SK-N-SH (cell line): ENCODE results near the gene CPA1. TPM values are rescaled to one million over a fixed set of nuclear protein-coding genes. Genes with fewer than 3 reads are reported as not detected.

Experiments
- CTCF ChIA-PET: fragments of 300-600, 350-600 bp; formaldehyde crosslinking; extraction: SDS; loops from one replicate; lab custom pipeline; 2021; lab: Yijun Ruan, JAX
- POLR2A ChIA-PET: fragments of 350-600 bp; sonication (Branson Sonifier 250); formaldehyde crosslinking; extraction: SDS; loops from one replicate; lab custom pipeline; 2020; ENCODE audit warnings: antibody characterized with exemption, inconsistent platforms; lab: Yijun Ruan, JAX
- DNase-seq: peaks from one replicate; pipeline ENCODE4 v3.0.0; 2012
- H2AFZ ChIP-seq: fragments of 200-600 bp; sonication (generic); 2 replicates; pipeline ENCODE4 v1.8.1; 2016; ENCODE audit warnings: antibody characterized with exemption, mild to moderate bottlenecking, low read depth
- H3F3A ChIP-seq: fragments of 200-600 bp; sonication (generic); replicated peaks from 2 replicates; pipeline ENCODE3; 2016; ENCODE audit warnings: antibody characterized with exemption, mild to moderate bottlenecking; ENCODE audit not compliant: insufficient read depth
- H3K27ac ChIP-seq, 2 experiments: fragments of 200-500 bp in 1 of 2; fragments of 200-600 bp in 1 of 2; sonication (Bioruptor generic) in 1 of 2; sonication (generic), shearing (Covaris generic) in 1 of 2; 2 replicates each; pipeline versions ENCODE4 v1.5.1 to v1.6.1; 2014 to 2016; ENCODE audit warnings: low read depth in 2 of 2, inconsistent platforms in 1 of 2, low read length in 1 of 2, mild to moderate bottlenecking in 1 of 2, mixed read lengths in 1 of 2
- H3K27me3 ChIP-seq: fragments of 200-600 bp; sonication (generic), shearing (Covaris generic); 2 replicates; pipeline ENCODE4 v1.6.1; 2016; ENCODE audit warnings: mixed run types; ENCODE audit not compliant: insufficient read depth
- H3K36me3 ChIP-seq, 2 experiments: fragments of 200-500 bp in 1 of 2; fragments of 200-600 bp in 1 of 2; sonication (Bioruptor generic) in 1 of 2; sonication (generic) in 1 of 2; replicated peaks in 1 of 2; 2 replicates each; pipeline versions ENCODE3 to v1.5.1; 2014 to 2016; ENCODE audit warnings: low read length in 1 of 2, mild to moderate bottlenecking in 1 of 2; ENCODE audit not compliant: insufficient read depth in 2 of 2, control insufficient read depth in 1 of 2
- H3K4me1 ChIP-seq, 2 experiments: fragments of 200-500 bp in 1 of 2; fragments of 200-600 bp in 1 of 2; sonication (Bioruptor generic) in 1 of 2; sonication (generic), shearing (Covaris generic) in 1 of 2; 2 replicates each; pipeline versions ENCODE4 v1.5.1 to v1.6.1; 2014 to 2016; ENCODE audit warnings: low read depth in 1 of 2, low read length in 1 of 2, mixed run types in 1 of 2; ENCODE audit not compliant: insufficient read depth in 2 of 2, control insufficient read depth in 1 of 2
- H3K4me2 ChIP-seq: fragments of 200-600 bp; sonication (generic), shearing (Covaris generic); 2 replicates; pipeline ENCODE4 v1.6.1; 2017; ENCODE audit warnings: mixed run types
- H3K4me3 ChIP-seq, 2 experiments: fragments of 200-500 bp in 1 of 2; fragments of 200-600 bp in 1 of 2; sonication (Bioruptor generic) in 1 of 2; sonication (generic), shearing (Covaris generic) in 1 of 2; 2 replicates each; pipeline versions ENCODE4 v1.5.1 to v1.8.1; 2014 to 2016; ENCODE audit warnings: low read depth in 2 of 2, inconsistent platforms in 1 of 2, low read length in 1 of 2, mild to moderate bottlenecking in 1 of 2, mixed read lengths in 1 of 2, moderate library complexity in 1 of 2
- H3K79me2 ChIP-seq: fragments of 200-600 bp; sonication (generic); 2 replicates; pipeline ENCODE4 v1.8.1; 2017; ENCODE audit warnings: mild to moderate bottlenecking; ENCODE audit not compliant: insufficient read depth
- H3K9ac ChIP-seq: fragments of 200-600 bp; sonication (generic); 2 replicates; pipeline ENCODE4 v1.6.1; 2017; ENCODE audit warnings: mixed run types
- H3K9me2 ChIP-seq: fragments of 200-600 bp; sonication (generic); 2 replicates; pipeline ENCODE4 v1.6.1; 2017; ENCODE audit warnings: mixed run types
- H3K9me3 ChIP-seq: fragments of 200-600 bp; sonication (generic); 2 replicates; pipeline ENCODE4 v1.6.1; 2017; ENCODE audit warnings: mixed run types, mild to moderate bottlenecking, moderate library complexity
- H4K20me1 ChIP-seq: fragments of 200-600 bp; sonication (generic); 2 replicates; pipeline ENCODE4 v1.6.1; 2017; ENCODE audit warnings: mild to moderate bottlenecking, mixed run types; ENCODE audit not compliant: insufficient read depth
- CHD2 ChIP-seq: fragments of 150-350 bp; IDR thresholded peaks from 2 replicates; pipeline ENCODE4 v1.6.1; 2018; ENCODE audit warnings: low read length; ENCODE audit not compliant: partially characterized antibody
- ELF1 ChIP-seq: IDR thresholded peaks from 2 replicates; pipeline ENCODE4 v1.4.0; 2012
- EZH2phosphoT487 ChIP-seq: fragments of 200-600 bp; sonication (generic); IDR thresholded peaks from 2 replicates; pipeline ENCODE4 v1.6.1; 2017; ENCODE audit warnings: low read depth, mixed run types, mild to moderate bottlenecking, antibody characterized with exemption, moderate library complexity, borderline replicate concordance
- FOSL2 ChIP-seq: IDR thresholded peaks from 2 replicates; pipeline ENCODE4 v1.4.0; 2012; ENCODE audit warnings: low read depth, mild to moderate bottlenecking, moderate library complexity, borderline replicate concordance
- FOXM1 ChIP-seq: IDR thresholded peaks from 2 replicates; pipeline ENCODE4 v1.4.0; 2012; ENCODE audit warnings: low read depth, mild to moderate bottlenecking
- GABPA ChIP-seq: IDR thresholded peaks from 2 replicates; pipeline ENCODE4 v1.4.0; 2012; ENCODE audit warnings: low read depth, mild to moderate bottlenecking
- JUND ChIP-seq: IDR thresholded peaks from 2 replicates; pipeline ENCODE4 v1.4.0; 2012
- MXI1 ChIP-seq: IDR thresholded peaks from 2 replicates; pipeline ENCODE4 v1.6.1; 2012; ENCODE audit warnings: mild to moderate bottlenecking, low read depth, low read length, improper control_type of control experiment
- NFIC ChIP-seq: IDR thresholded peaks from 2 replicates; pipeline ENCODE4 v1.4.0; 2012; ENCODE audit warnings: borderline replicate concordance
- NRF1 ChIP-seq: IDR thresholded peaks from 2 replicates; pipeline ENCODE4 v1.6.1; 2012; ENCODE audit warnings: low read depth, mild to moderate bottlenecking, low read length
- PBX3 ChIP-seq: IDR thresholded peaks from 2 replicates; pipeline ENCODE4; 2012
- POLR2AphosphoS5 ChIP-seq: IDR thresholded peaks from 2 replicates; pipeline ENCODE4 v1.6.1; 2012; ENCODE audit warnings: low read depth, low read length
- RAD21 ChIP-seq: IDR thresholded peaks from 2 replicates; pipeline ENCODE4 v1.6.1; 2012; ENCODE audit warnings: mild to moderate bottlenecking, low read length
- RFX5 ChIP-seq: IDR thresholded peaks from 2 replicates; pipeline ENCODE4 v1.6.1; 2012; ENCODE audit warnings: mild to moderate bottlenecking, improper control_type of control experiment, low read length
- RXRA ChIP-seq: IDR thresholded peaks from 2 replicates; pipeline ENCODE4 v1.4.0; 2012; ENCODE audit warnings: low read depth, mild to moderate bottlenecking, borderline replicate concordance
- SMC3 ChIP-seq: IDR thresholded peaks from 2 replicates; pipeline ENCODE4 v1.6.1; 2012; ENCODE audit warnings: low read depth, low read length, improper control_type of control experiment
- USF1 ChIP-seq: IDR thresholded peaks from 2 replicates; pipeline ENCODE4 v1.4.0; 2012; ENCODE audit warnings: low read depth, borderline replicate concordance
- USF2 ChIP-seq: fragments of 150-350 bp; IDR thresholded peaks from 2 replicates; pipeline ENCODE4 v1.6.1; 2017; ENCODE audit warnings: antibody characterized with exemption, low read length, low read depth, borderline replicate concordance
- YY1 ChIP-seq: IDR thresholded peaks from 2 replicates; pipeline ENCODE4 v1.4.0; 2012; ENCODE audit warnings: low read depth, mild to moderate bottlenecking
- ZBTB33 ChIP-seq: IDR thresholded peaks from 2 replicates; pipeline ENCODE4 v1.4.0; 2012; ENCODE audit warnings: low read depth, borderline replicate concordance
- WGBS: methylation state at CpG from one replicate; pipeline ENCODE4 v1.1.6; 2017; ENCODE audit warnings: low lambda C conversion rate; 5-methylcytosine and 5-hydroxymethylcytosine counted together
- polyA plus RNA-seq, 3 experiments: library from polyadenylated mRNA; depleted of rRNA; stranded (reverse); fragments of >200 nt; gene quantifications; 2 replicates each; pipeline ENCODE4 v1.2.3, GENCODE V29; 2012

Gene CPA1
- polyA plus RNA-seq, 1 of the 3 experiments (the other 2 are of a cell fraction): 0.05 TPM

GRCh38 chr7:130353196-130353595, 27.1 kb upstream of the CPA1 start:
- H3K4me2 ChIP-seq: 0 out of 2 replicates have a peak overlapping the region, but pooled peaks have one; percentile 6
- no peaks in the 10 kb centered on the region for H3K9me3 ChIP-seq
- peak; percentile 17 for DNase-seq
- no peaks in the 10 kb centered on the region for H4K20me1 ChIP-seq
- H2AFZ ChIP-seq: no peak overlapping the region
- H3K36me3 ChIP-seq: no peaks in the 10 kb centered on the region
- H3K4me3 ChIP-seq: no peak overlapping the region
- TF ChIP-seq ZBTB33: no peak
- no peak for TF ChIP-seq NRF1
- no peaks in the 10 kb centered on the region for H3K79me2 ChIP-seq
- WGBS: 90% methylated on average over 7 of the region's 7 CpGs
- no peaks in the 10 kb centered on the region for H3K27me3 ChIP-seq
- H3K9me2 ChIP-seq: no peaks in the 10 kb centered on the region
- POLR2A ChIA-PET: no interaction called here
- H3F3A ChIP-seq: peaks cover 27% of the 10 kb centered on the region
- peak overlapping the region; percentile 36 to 45; a peak in 2 of 4 replicates for H3K27ac ChIP-seq
- CTCF ChIA-PET: interaction anchor here (1.0 kb wide), 1 partner anchor 11 kb away, joined by 3 read pairs; no protein-coding TSS in a partner anchor
- no peak overlapping the region for H3K9ac ChIP-seq
- peaks cover 19 to 33% of the 10 kb centered on the region in 2 experiments; a peak in 3 of 4 replicates for H3K4me1 ChIP-seq

GRCh38 chr7:130356121-130356875, 24.0 kb upstream of the CPA1 start:
- Histone ChIP-seq H3K36me3 (no peaks in the 10 kb centered on the region), H3K9me3 (no peaks in the 10 kb centered on the region), H4K20me1 (no peaks in the 10 kb centered on the region), H2AFZ (peak overlapping the region; percentile 64), H3F3A (peaks cover 27% of the 10 kb centered on the region), H3K27me3 (no peaks in the 10 kb centered on the region), H3K9ac (peak overlapping the region; percentile 62), H3K4me2 (peak overlapping the region; percentile 70), H3K9me2 (no peaks in the 10 kb centered on the region), H3K27ac (peak overlapping the region; percentile 93), H3K79me2 (no peaks in the 10 kb centered on the region), H3K4me3 (no peak overlapping the region), H3K4me1 (peaks cover 19 to 33% of the 10 kb centered on the region in 2 experiments; a peak in 3 of 4 replicates)
- ChIA-PET POLR2A (no interaction called here), CTCF (interaction anchor here (0.8 to 1.3 kb wide), 4 partner anchors 14 to 38 kb away, joined by 3 read pairs; no protein-coding TSS in a partner anchor)
- WGBS: 29% methylated on average over 8 of the region's 9 CpGs
- DNase-seq: peak; percentile 42
- TF ChIP-seq EZH2phosphoT487 (no peak), JUND (peak; percentile 99), PBX3 (peak; percentile 99), FOSL2 (peak; percentile 99), NFIC (peak; percentile 96), RXRA (peak; percentile 96), ELF1 (peak; percentile 80), POLR2AphosphoS5 (peak; percentile 96), FOXM1 (peak; percentile 84; the same call in 1 of the 2 replicates), YY1 (peak; percentile 80; the same call in 1 of the 2 replicates), USF2 (no peak), RAD21 (no peak; the same call in 1 of the 2 replicates), SMC3 (peak; percentile 9; the same call in 1 of the 2 replicates), MXI1 (no peak), CHD2 (peak; percentile 60), ZBTB33 (peak; percentile 88), RFX5 (no peak), USF1 (no peak), GABPA (0 out of 2 replicates have a peak, but pooled peaks have one; percentile 38)
